Activated CD8-positive, alpha-beta T cell treated with anti-CD3 and anti-CD28 coated beads for 36 hours (primary cell): ENCODE measurements around the gene RDH11. TPM values are rescaled to one million over a fixed set of nuclear protein-coding genes. Genes with fewer than 3 reads are reported as not detected.
"Not testable (repeated sequence)": the region's sequence is repeated elsewhere in the genome, so short reads cannot be mapped to it uniquely, and the experiment has no call there.

Experiments used
- ATAC-seq: fragments of 200-7000 bp; cut with Tn5 transposase; one replicate; pipeline ENCODE4 v1.10.0; 2021; ENCODE audit warnings: mild to moderate bottlenecking, moderate library complexity
- CTCF ChIA-PET: fragments of 350-600 bp; sonication (Branson Sonifier 250); formaldehyde crosslinking; loops from one replicate; lab custom pipeline; 2021; ENCODE audit warnings: antibody characterized with exemption; lab: Charles Lee
- POLR2A ChIA-PET: fragments of 350-600 bp; sonication (Branson Sonifier 250); formaldehyde crosslinking; loops from one replicate; lab custom pipeline; 2021; ENCODE audit warnings: antibody characterized with exemption; lab: Charles Lee
- DNase-seq: peaks from one replicate; pipeline ENCODE4 v3.0.0-alpha.2; 2020
- H3K27ac Mint-ChIP-seq: one replicate; pipeline ENCODE4 v1.8.0; 2021; ENCODE audit warnings: mild to moderate bottlenecking, mixed read lengths
- H3K27me3 Mint-ChIP-seq: one replicate; pipeline ENCODE4 v1.8.0; 2021; ENCODE audit warnings: mixed read lengths
- H3K36me3 Mint-ChIP-seq: one replicate; pipeline ENCODE4 v1.8.0; 2021; ENCODE audit warnings: low read depth, mixed read lengths
- H3K4me1 Mint-ChIP-seq: one replicate; pipeline ENCODE4 v1.8.0; 2021; ENCODE audit warnings: low read depth, mixed read lengths
- H3K4me3 Mint-ChIP-seq: one replicate; pipeline ENCODE4 v1.8.0; 2021; ENCODE audit warnings: mild to moderate bottlenecking, moderate library complexity, mixed read lengths
- H3K9me3 Mint-ChIP-seq: one replicate; pipeline ENCODE4 v1.8.0; 2021; ENCODE audit warnings: mixed read lengths
- CTCF ChIP-seq: fragments of 200-600 bp; IDR thresholded peaks from one replicate; pipeline ENCODE4 v1.8.0; 2022; ENCODE audit warnings: antibody characterized with exemption, mild to moderate bottlenecking
- intact Hi-C: fragments of 100-400 bp; cut with micrococcal nuclease; formaldehyde crosslinking; loops from one replicate; pipeline ENCODE4 v1.10.0; 2022
- total RNA-seq, 2 experiments: library from RNA; stranded (reverse); gene quantifications; one replicate each; pipeline ENCODE4 v1.2.3, GENCODE V29; 2021

Gene RDH11
- total RNA-seq, 2 experiments from 2014 or later = 78.9 to 83.2 TPM

GRCh38 chr14:67705211-67705610, 9.6 kb upstream of the RDH11 start:
- no peaks in the 10 kb centered on the region for H3K4me1 Mint-ChIP-seq
- H3K36me3 Mint-ChIP-seq = peaks cover 3% of the 10 kb centered on the region
- H3K27ac Mint-ChIP-seq = no peak overlapping the region
- no peak overlapping the region for H3K4me3 Mint-ChIP-seq
- no peak for DNase-seq
- peaks cover 10% of the 10 kb centered on the region for H3K9me3 Mint-ChIP-seq
- intact Hi-C loops = loop anchor here (2.0 to 10.0 kb wide), 2 partner anchors 86 to 120 kb away; partner anchors contain the start of gene ARG2
- ChIA-PET CTCF (interaction anchor here (0.7 to 6.0 kb wide), 39 partner anchors 8 to 285 kb away, joined by 3 to 119 read pairs (median 7); partner anchors contain the start of genes ARG2, PIGH, PLEKHH1 and RDH11), POLR2A (no interaction called here)
- H3K27me3 Mint-ChIP-seq = peaks cover 2% of the 10 kb centered on the region
- ATAC-seq = no peak
- no peak for TF ChIP-seq CTCF

GRCh38 chr14:67704484-67705089, 9.0 kb upstream of the RDH11 start:
- Mint-ChIP-seq H3K27me3 (peaks cover 2% of the 10 kb centered on the region), H3K27ac (no peak overlapping the region), H3K36me3 (no peaks in the 10 kb centered on the region), H3K9me3 (peaks cover 5% of the 10 kb centered on the region), H3K4me1 (no peaks in the 10 kb centered on the region), H3K4me3 (no peak overlapping the region)
- ChIA-PET CTCF (interaction anchor here (0.7 to 6.0 kb wide), 61 partner anchors 8 to 290 kb away, joined by 3 to 119 read pairs (median 5); partner anchors contain the start of genes ARG2, PIGH, PLEKHH1 and RDH11), POLR2A (interaction anchor here (0.6 to 1.2 kb wide), 5 partner anchors 11 to 278 kb away, joined by 3 to 4 read pairs (median 3); no protein-coding TSS in a partner anchor)
- TF ChIP-seq CTCF = peak; percentile 72
- intact Hi-C loops = loop anchor here (2.0 to 10.0 kb wide), 2 partner anchors 86 to 120 kb away; partner anchors contain the start of gene ARG2
- peak; percentile 44 for DNase-seq
- peak; percentile 89 for ATAC-seq

GRCh38 chr14:67703997-67704396, 8.4 kb upstream of the RDH11 start:
- Mint-ChIP-seq H3K4me3 (no peak overlapping the region), H3K4me1 (no peaks in the 10 kb centered on the region), H3K9me3 (peaks cover 1% of the 10 kb centered on the region), H3K36me3 (no peaks in the 10 kb centered on the region), H3K27ac (no peak overlapping the region), H3K27me3 (peaks cover 2% of the 10 kb centered on the region)
- POLR2A ChIA-PET = interaction anchor here (1.0 to 1.2 kb wide), 4 partner anchors 11 to 83 kb away, joined by 3 to 4 read pairs (median 4); no protein-coding TSS in a partner anchor
- ATAC-seq = no peak
- intact Hi-C loops = loop anchor here (2.0 to 10.0 kb wide), 2 partner anchors 85 to 119 kb away; partner anchors contain the start of gene ARG2
- no peak for TF ChIP-seq CTCF
- CTCF ChIA-PET = interaction anchor here (0.7 to 6.0 kb wide), 58 partner anchors 9 to 290 kb away, joined by 3 to 119 read pairs (median 6); partner anchors contain the start of genes ARG2, PIGH, PLEKHH1 and RDH11
- DNase-seq = no peak

GRCh38 chr14:67701492-67701891, 5.9 kb upstream of the RDH11 start, which contains the start of gene RDH12:
RDH12 (plus strand) TSS chr14:67701886; CDS start chr14:67722643, 20,757 bp downstream.
- ChIA-PET CTCF (interaction anchor here (1.1 to 6.0 kb wide), 6 partner anchors 35 to 274 kb away, joined by 3 to 119 read pairs (median 38); partner anchors contain the start of genes ARG2 and PIGH), POLR2A (interaction anchor here (0.7 kb wide), 1 partner anchor 83 kb away, joined by 3 read pairs; no protein-coding TSS in a partner anchor)
- H3K4me3 Mint-ChIP-seq, ATAC-seq, H3K4me1 Mint-ChIP-seq, H3K27ac Mint-ChIP-seq, H3K27me3 Mint-ChIP-seq, H3K9me3 Mint-ChIP-seq, DNase-seq, H3K36me3 Mint-ChIP-seq: not testable (repeated sequence)
- intact Hi-C loops = loop anchor here (10.0 kb wide), 1 partner anchor 117 kb away; no protein-coding TSS in a partner anchor

GRCh38 chr14:67698179-67698578, 2.6 kb upstream of the RDH11 start:
- ChIA-PET POLR2A (interaction anchor here (0.7 kb wide), 1 partner anchor 27 kb away, joined by 3 read pairs; no protein-coding TSS in a partner anchor), CTCF (interaction anchor here (1.6 to 2.3 kb wide), 2 partner anchors 25 to 79 kb away, joined by 4 to 10 read pairs; partner anchors contain the start of gene ARG2)
- Mint-ChIP-seq H3K36me3 (peaks cover 2% of the 10 kb centered on the region), H3K4me3 (no peak overlapping the region), H3K27me3 (no peaks in the 10 kb centered on the region), H3K9me3 (no peaks in the 10 kb centered on the region), H3K4me1 (peaks cover 13% of the 10 kb centered on the region), H3K27ac (no peak overlapping the region)
- intact Hi-C loops = no loop called here
- ATAC-seq (no peak), DNase-seq (no peak)
- TF ChIP-seq CTCF = no peak
